ENCODE results near the gene BRAP.

GRCh38 chr12:111691262-111691661 is 5.5 kb upstream of the BRAP start:
- TF ChIP-seq POLR2AphosphoS5 (IDR thresholded peaks at IDR 0.05; ENCODE audit: low read depth, low read length) (no peak), SIN3A (IDR thresholded peaks at IDR 0.05; ENCODE audit: borderline replicate concordance, insufficient read depth, low read length) (no peak), TAF1 (IDR thresholded peaks at IDR 0.05; ENCODE audit: borderline replicate concordance, insufficient read depth, low read length) (no peak)
